Body of pancreas (tissue), 4 donors: ENCODE results near the gene CYB561. TPM values are rescaled to one million over a fixed set of nuclear protein-coding genes. Genes with fewer than 3 reads are reported as not detected.
"Not testable (repeated sequence)": the region's sequence is repeated elsewhere in the genome, so short reads cannot be mapped to it uniquely, and the experiment has no call there.

Experiments
- ATAC-seq: fragments of 150-250 bp; one replicate; pipeline ENCODE4 v1.9.1; 2016
- DNase-seq, 4 donors: peaks; one replicate each; pipeline ENCODE4 v3.0.0-alpha.2; 2019
- H3K27ac ChIP-seq, 4 donors: fragments of 200-600 bp; sonication (generic); 1 replicate in 3 of 4; 2 replicates in 1 of 4; pipeline versions ENCODE4 v1.5.1 to v1.6.1; 2016 to 2019; ENCODE audit warnings: mild to moderate bottlenecking in 1 of 4, mixed read lengths in 1 of 4, moderate library complexity in 1 of 4
- H3K27me3 ChIP-seq, 2 donors: fragments of 200-600 bp; sonication (generic); one replicate each; pipeline ENCODE4 v1.6.0; 2016; ENCODE audit warnings: mild to moderate bottlenecking in 1 of 2
- H3K36me3 ChIP-seq, 2 donors: fragments of 200-600 bp; sonication (generic); replicated peaks in 1 of 2; 2 replicates each; pipeline ENCODE4 v1.5.1; 2016; ENCODE audit warnings: low read depth in 2 of 2; ENCODE audit not compliant: insufficient read depth in 1 of 2
- H3K4me1 ChIP-seq: fragments of 200-600 bp; sonication (generic); one replicate; pipeline ENCODE4 v1.6.0; 2016
- H3K4me3 ChIP-seq, 2 donors: fragments of 200-600 bp; sonication (generic); 1 replicate in 1 of 2; 2 replicates in 1 of 2; pipeline ENCODE4 v1.5.1; 2016 to 2019
- H3K9me3 ChIP-seq, 3 donors: fragments of 200-600 bp; sonication (generic); 1 replicate in 2 of 3; 2 replicates in 1 of 3; pipeline ENCODE4 v1.5.1; 2016
- POLR2A ChIP-seq, 3 donors: fragments of 450-650 bp; IDR thresholded peaks; one replicate each; pipeline ENCODE4 v1.6.1; 2016; ENCODE audit warnings: antibody characterized with exemption in 3 of 3, mild to moderate bottlenecking in 2 of 3
- WGBS, 2 donors: methylation state at CpG; one replicate each; pipeline ENCODE4 v1.1.5; 2017; 5-methylcytosine and 5-hydroxymethylcytosine counted together
- intact Hi-C: fragments of 100-400 bp; cut with DNase I; formaldehyde crosslinking; loops from one replicate; pipeline ENCODE4 v1.15.1; 2023
- total RNA-seq, 2 donors: library from RNA; depleted of rRNA; stranded (reverse); fragments of >200 nt; gene quantifications; one replicate each; pipeline ENCODE4 v1.1.0, GENCODE V29; 2016
- TF ChIP-seq, protein P1 (sequence below), 7 experiments: fragments of 450-650 bp in 4 of 7; fragments of 200-600 bp in 3 of 7; sonication (generic) in 3 of 7; IDR thresholded peaks; one replicate each; pipeline ENCODE4 v1.5.1; 2016 to 2019; ENCODE audit warnings: antibody characterized with exemption in 7 of 7

CYB561 gene
- total RNA-seq, 2 donors from 2014 or later, result 61.5 to 137 TPM

DNA sequence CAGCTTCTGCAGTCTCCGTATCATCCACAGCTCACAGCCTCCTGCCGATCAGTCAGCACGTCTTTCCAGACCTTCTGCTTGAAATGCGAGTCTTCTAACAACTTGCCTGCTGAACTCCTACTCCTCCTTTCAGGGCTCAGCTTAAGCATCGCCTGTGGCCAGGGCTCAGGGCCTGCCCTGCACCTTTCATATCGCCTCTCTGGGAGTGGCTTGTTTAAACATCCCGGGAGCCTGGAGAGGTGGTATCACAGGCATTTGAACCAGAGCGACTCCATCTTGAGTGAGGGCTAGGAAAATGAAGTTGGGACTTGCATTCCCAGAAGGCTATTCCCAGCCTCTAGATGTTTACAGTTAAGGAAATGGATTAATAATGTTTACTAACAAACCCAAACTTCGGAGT, 13.9 kb upstream of the CYB561 start:
- no peak overlapping the region for H3K27ac ChIP-seq
- H3K4me1 ChIP-seq, result no peaks in the 10 kb centered on the region
- ATAC-seq, result no peak
- no peak overlapping the region for H3K4me3 ChIP-seq
- intact Hi-C loops, result no loop called here
- DNase-seq, result no peak
- H3K9me3 ChIP-seq, result no peaks in the 10 kb centered on the region
- no peaks in the 10 kb centered on the region for H3K27me3 ChIP-seq
- 75 to 83% methylated on average over 8 to 9 of the region's 9 CpGs for WGBS, 2 donors
- H3K36me3 ChIP-seq, result no peaks in the 10 kb centered on the region
- no peak for TF ChIP-seq POLR2A (IDR thresholded peaks at IDR 0.05)
- TF ChIP-seq, protein P1, sequence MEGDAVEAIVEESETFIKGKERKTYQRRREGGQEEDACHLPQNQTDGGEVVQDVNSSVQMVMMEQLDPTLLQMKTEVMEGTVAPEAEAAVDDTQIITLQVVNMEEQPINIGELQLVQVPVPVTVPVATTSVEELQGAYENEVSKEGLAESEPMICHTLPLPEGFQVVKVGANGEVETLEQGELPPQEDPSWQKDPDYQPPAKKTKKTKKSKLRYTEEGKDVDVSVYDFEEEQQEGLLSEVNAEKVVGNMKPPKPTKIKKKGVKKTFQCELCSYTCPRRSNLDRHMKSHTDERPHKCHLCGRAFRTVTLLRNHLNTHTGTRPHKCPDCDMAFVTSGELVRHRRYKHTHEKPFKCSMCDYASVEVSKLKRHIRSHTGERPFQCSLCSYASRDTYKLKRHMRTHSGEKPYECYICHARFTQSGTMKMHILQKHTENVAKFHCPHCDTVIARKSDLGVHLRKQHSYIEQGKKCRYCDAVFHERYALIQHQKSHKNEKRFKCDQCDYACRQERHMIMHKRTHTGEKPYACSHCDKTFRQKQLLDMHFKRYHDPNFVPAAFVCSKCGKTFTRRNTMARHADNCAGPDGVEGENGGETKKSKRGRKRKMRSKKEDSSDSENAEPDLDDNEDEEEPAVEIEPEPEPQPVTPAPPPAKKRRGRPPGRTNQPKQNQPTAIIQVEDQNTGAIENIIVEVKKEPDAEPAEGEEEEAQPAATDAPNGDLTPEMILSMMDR (IDR thresholded peaks at IDR 0.05), result no peak

DNA sequence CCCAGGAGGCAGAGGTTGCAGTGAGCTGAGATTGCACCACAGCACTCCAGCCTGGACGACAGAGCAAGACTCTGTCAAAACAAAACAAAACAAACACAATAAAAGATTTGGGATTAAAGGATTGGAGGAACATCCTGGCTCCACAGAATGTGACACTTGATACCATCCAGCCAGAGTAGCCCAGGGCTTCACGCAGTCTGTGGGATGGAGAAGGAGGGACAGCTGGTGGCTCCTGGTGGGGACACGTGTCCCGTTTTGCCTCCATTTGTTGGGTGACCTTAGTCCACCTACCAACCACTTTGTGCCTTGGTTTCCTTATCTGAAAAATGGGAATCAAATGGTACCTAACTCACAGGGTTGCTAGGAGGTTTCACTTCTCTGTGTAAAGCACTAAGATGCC, 12.4 kb upstream of the CYB561 start:
- TF ChIP-seq, protein P1 (IDR thresholded peaks at IDR 0.05), result no peak
- TF ChIP-seq POLR2A (IDR thresholded peaks at IDR 0.05), result no peak
- 83 to 84% methylated on average over 4 of the region's 4 CpGs for WGBS, 2 donors
- H3K36me3 ChIP-seq, result no peaks in the 10 kb centered on the region
- no peaks in the 10 kb centered on the region for H3K27me3 ChIP-seq
- no peaks in the 10 kb centered on the region for H3K9me3 ChIP-seq
- H3K4me1 ChIP-seq, result no peaks in the 10 kb centered on the region
- no peak overlapping the region for H3K27ac ChIP-seq
- ATAC-seq (no peak), DNase-seq (no peak)
- no peak overlapping the region for H3K4me3 ChIP-seq
- intact Hi-C loops, result no loop called here

DNA sequence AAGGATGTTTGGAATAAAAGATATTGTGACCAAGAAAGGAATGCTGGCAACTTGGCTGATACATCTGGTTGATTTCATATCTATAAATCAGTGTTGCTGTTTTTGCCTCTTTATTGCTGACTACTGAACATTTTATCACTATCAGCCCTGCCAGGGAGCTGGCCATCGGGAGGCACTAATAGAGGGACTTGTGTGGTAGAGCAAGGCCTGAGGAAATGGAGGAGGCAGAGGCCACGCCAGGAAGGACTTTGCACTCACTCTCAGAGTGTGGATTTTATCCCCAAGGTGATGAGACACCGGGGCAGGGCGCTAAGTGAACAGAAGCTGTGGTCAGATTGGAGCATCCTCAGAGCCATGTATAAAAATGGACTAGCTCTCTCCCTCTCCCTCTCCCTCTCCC, 9.3 kb upstream of the CYB561 start:
- 54 to 58% methylated on average over 4 of the region's 4 CpGs for WGBS, 2 donors
- no peak for ATAC-seq

DNA sequence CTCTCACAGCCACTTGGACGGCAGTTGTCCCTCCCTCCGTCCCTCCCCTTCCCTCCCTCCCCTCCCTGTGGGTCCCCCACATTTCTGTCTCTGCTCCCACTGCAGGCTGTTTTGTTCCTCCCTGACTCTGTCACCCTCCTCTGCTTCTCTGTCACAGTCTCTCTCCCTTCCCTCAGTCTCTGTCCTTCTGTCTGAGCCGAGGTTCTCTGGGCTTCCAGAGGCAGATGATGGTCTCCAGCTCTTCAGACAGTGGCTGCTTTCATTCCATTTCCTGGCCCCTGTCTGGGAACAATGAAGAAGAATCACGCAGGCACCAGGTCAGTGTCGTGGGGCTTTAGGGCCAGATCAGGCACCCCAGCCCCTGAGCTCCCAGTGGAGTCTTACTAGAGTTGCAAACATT, 8.8 kb upstream of the CYB561 start:
- ATAC-seq, result no peak
- TF ChIP-seq, protein P1 (IDR thresholded peaks at IDR 0.05), result no peak
- TF ChIP-seq POLR2A (IDR thresholded peaks at IDR 0.05), result no peak
- DNase-seq, result no peak
- no peaks in the 10 kb centered on the region for H3K4me1 ChIP-seq
- no peaks in the 10 kb centered on the region for H3K9me3 ChIP-seq
- H3K27ac ChIP-seq, result no peak overlapping the region
- 65 to 67% methylated on average over 5 of the region's 5 CpGs for WGBS, 2 donors
- no peak overlapping the region for H3K4me3 ChIP-seq
- no peaks in the 10 kb centered on the region for H3K36me3 ChIP-seq
- no peaks in the 10 kb centered on the region for H3K27me3 ChIP-seq
- intact Hi-C loops, result no loop called here

More for the DNA sequence above, 9.3 kb upstream of the CYB561 start:
- no peak for DNase-seq
- Histone ChIP-seq H3K4me1 (no peaks in the 10 kb centered on the region), H3K4me3 (no peak overlapping the region), H3K36me3 (no peaks in the 10 kb centered on the region), H3K9me3 (no peaks in the 10 kb centered on the region), H3K27me3 (no peaks in the 10 kb centered on the region), H3K27ac (no peak overlapping the region)
- no peak for TF ChIP-seq POLR2A (IDR thresholded peaks at IDR 0.05)
- TF ChIP-seq, protein P1 (IDR thresholded peaks at IDR 0.05), result no peak
- intact Hi-C loops, result no loop called here

DNA sequence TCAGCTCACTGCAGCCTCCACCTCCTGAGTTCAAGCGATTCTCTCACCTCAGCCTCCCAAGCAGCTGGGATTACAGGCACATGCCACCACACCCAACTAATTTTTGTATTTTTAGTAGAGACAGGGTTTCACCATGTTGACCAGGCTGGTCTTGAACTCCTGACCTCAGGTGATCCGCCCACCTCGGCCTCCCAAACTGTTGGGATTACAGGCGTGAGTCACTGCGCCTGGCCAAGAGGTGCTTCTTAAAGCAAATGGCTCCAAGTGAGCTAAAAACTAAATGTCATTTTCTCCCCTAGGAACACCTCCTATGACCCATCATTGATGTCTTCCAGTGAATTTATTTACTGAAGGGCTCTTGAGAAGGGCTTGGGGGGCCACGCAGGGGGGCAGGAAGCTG, 8.3 kb upstream of the CYB561 start:
- H3K4me3 ChIP-seq, DNase-seq, H3K4me1 ChIP-seq, ATAC-seq, H3K36me3 ChIP-seq, H3K27ac ChIP-seq, intact Hi-C loops, H3K27me3 ChIP-seq, H3K9me3 ChIP-seq: not testable (repeated sequence)
- 71 to 94% methylated on average over 6 of the region's 6 CpGs for WGBS, 2 donors
